HG03064 (cell line): ENCODE data around the gene HIBCH.
"Not testable (repeated sequence)": the region's sequence is repeated elsewhere in the genome, so short reads cannot be mapped to it uniquely, and the experiment has no call there.

Source experiments
- ATAC-seq: cut with Tn5 transposase; IDR thresholded peaks from one replicate; pipeline ENCODE4 v1.9.1; 2021; ENCODE audit warnings: low read depth; ENCODE audit not compliant: unreplicated experiment

HIBCH gene

GRCh38 chr2:190343536-190344275, 24.1 kb upstream of the HIBCH start, which contains the start of gene INPP1:
INPP1 (plus strand) TSS chr2:190343589; CDS start chr2:190360103, 16,514 bp downstream.
- ATAC-seq: peak; percentile 62

- ATAC-seq: peak; percentile 42
Measured at GRCh38 chr2:190343089-190343535, 23.5 kb upstream of the HIBCH start.

- no peak for ATAC-seq
Measured at GRCh38 chr2:190342611-190343010, 23.0 kb upstream of the HIBCH start.

GRCh38 chr2:190340369-190340768, 20.7 kb upstream of the HIBCH start:
- ATAC-seq: no peak

GRCh38 chr2:190339394-190339793, 19.8 kb upstream of the HIBCH start:
- no peak for ATAC-seq

- ATAC-seq: no peak
Measured at GRCh38 chr2:190338453-190338852, 18.8 kb upstream of the HIBCH start.

GRCh38 chr2:190336420-190336819, 16.8 kb upstream of the HIBCH start:
- ATAC-seq: no peak

- ATAC-seq: not testable (repeated sequence)
Measured at GRCh38 chr2:190335584-190335983, 16.0 kb upstream of the HIBCH start.

GRCh38 chr2:190335225-190335559, 15.6 kb upstream of the HIBCH start:
- ATAC-seq: no peak

- no peak for ATAC-seq
Measured at GRCh38 chr2:190334479-190335224, 15.0 kb upstream of the HIBCH start.

GRCh38 chr2:190333928-190334327, 14.3 kb upstream of the HIBCH start:
- no peak for ATAC-seq

GRCh38 chr2:190333395-190333794, 13.8 kb upstream of the HIBCH start:
- ATAC-seq: no peak

GRCh38 chr2:190328573-190329147, 9.0 kb upstream of the HIBCH start:
- ATAC-seq: no peak

GRCh38 chr2:190327867-190328572, 8.4 kb upstream of the HIBCH start:
- no peak for ATAC-seq

- no peak for ATAC-seq
Measured at GRCh38 chr2:190325588-190325987, 6.0 kb upstream of the HIBCH start.

- ATAC-seq: no peak
Measured at GRCh38 chr2:190323406-190323805, 3.8 kb upstream of the HIBCH start.

- ATAC-seq: no peak
Measured at GRCh38 chr2:190320696-190321095, 1.1 kb upstream of the HIBCH start.

- peak; percentile 41 for ATAC-seq
Measured at GRCh38 chr2:190318931-190319554, 583 bp downstream of the HIBCH start.

- ATAC-seq: no peak
Measured at GRCh38 chr2:190318514-190318913, 1.1 kb downstream of the HIBCH start.

GRCh38 chr2:190315273-190315672, 4.4 kb downstream of the HIBCH start:
- ATAC-seq: no peak

- ATAC-seq: no peak
Measured at GRCh38 chr2:190313880-190314279, 5.7 kb downstream of the HIBCH start.
